A549 (cell line): Measurements from ENCODE around the gene SLC9A3.

Source experiments
- HEYL ChIP-seq: fragments of 250-450 bp; sonication (Bioruptor Pico); IDR thresholded peaks from 2 replicates; pipeline ENCODE4 v1.8.0; 2021; ENCODE audit warnings: mild to moderate bottlenecking, moderate library complexity
- JUNB ChIP-seq: fragments of >200 bp; sonication (Bioruptor Twin); formaldehyde crosslinking; IDR thresholded peaks from 2 replicates; pipeline ENCODE4 v1.6.1; 2016
- KDM1A ChIP-seq: fragments of 200-600 bp; sonication (generic); IDR thresholded peaks from 2 replicates; pipeline ENCODE4 v1.6.1; 2016; ENCODE audit warnings: low read depth, mild to moderate bottlenecking
- MAX ChIP-seq: IDR thresholded peaks from 2 replicates; pipeline ENCODE4 v1.6.1; 2012
- POLR2A ChIP-seq: IDR thresholded peaks from 2 replicates; pipeline ENCODE4 v1.6.1; 2012; ENCODE audit warnings: mild to moderate bottlenecking, low read length
- RAD21 ChIP-seq, 2 experiments: fragments of >200 bp in 1 of 2; sonication (Bioruptor Twin) in 1 of 2; formaldehyde crosslinking in 1 of 2; IDR thresholded peaks in 1 of 2; conservative IDR thresholded peaks in 1 of 2; 2 replicates in 1 of 2; 3 replicates in 1 of 2; pipeline ENCODE4 v1.6.1; 2012 to 2018; ENCODE audit warnings: inconsistent platforms in 1 of 2
- REST ChIP-seq: fragments of 200-600 bp; sonication (generic); IDR thresholded peaks from 2 replicates; pipeline ENCODE4 v1.6.1; 2016; ENCODE audit warnings: antibody characterized with exemption, mild to moderate bottlenecking, moderate library complexity
- SMC3 ChIP-seq: fragments of >200 bp; sonication (Bioruptor Twin); formaldehyde crosslinking; IDR thresholded peaks from 3 replicates; pipeline ENCODE4 v1.6.1; 2018; ENCODE audit warnings: inconsistent platforms
- TFCP2L1 ChIP-seq: fragments of 250-450 bp; sonication (Bioruptor Pico); IDR thresholded peaks from 2 replicates; pipeline ENCODE4 v1.5.0; 2021; ENCODE audit warnings: mild to moderate bottlenecking
- TF ChIP-seq, protein P1 (sequence below): fragments of >200 bp; sonication (Bioruptor Twin); formaldehyde crosslinking; IDR thresholded peaks from 3 replicates; pipeline ENCODE4 v1.5.1; 2016
- TF ChIP-seq, protein P2 (sequence below): fragments of 450-650 bp; IDR thresholded peaks from 2 replicates; pipeline ENCODE4 v1.6.1; 2014; ENCODE audit warnings: antibody characterized with exemption

GRCh38 chr5:538801-539468 is 14.7 kb upstream of the SLC9A3 start:
- TF ChIP-seq, protein P1, sequence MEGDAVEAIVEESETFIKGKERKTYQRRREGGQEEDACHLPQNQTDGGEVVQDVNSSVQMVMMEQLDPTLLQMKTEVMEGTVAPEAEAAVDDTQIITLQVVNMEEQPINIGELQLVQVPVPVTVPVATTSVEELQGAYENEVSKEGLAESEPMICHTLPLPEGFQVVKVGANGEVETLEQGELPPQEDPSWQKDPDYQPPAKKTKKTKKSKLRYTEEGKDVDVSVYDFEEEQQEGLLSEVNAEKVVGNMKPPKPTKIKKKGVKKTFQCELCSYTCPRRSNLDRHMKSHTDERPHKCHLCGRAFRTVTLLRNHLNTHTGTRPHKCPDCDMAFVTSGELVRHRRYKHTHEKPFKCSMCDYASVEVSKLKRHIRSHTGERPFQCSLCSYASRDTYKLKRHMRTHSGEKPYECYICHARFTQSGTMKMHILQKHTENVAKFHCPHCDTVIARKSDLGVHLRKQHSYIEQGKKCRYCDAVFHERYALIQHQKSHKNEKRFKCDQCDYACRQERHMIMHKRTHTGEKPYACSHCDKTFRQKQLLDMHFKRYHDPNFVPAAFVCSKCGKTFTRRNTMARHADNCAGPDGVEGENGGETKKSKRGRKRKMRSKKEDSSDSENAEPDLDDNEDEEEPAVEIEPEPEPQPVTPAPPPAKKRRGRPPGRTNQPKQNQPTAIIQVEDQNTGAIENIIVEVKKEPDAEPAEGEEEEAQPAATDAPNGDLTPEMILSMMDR = no peak
- TF ChIP-seq, protein P2, sequence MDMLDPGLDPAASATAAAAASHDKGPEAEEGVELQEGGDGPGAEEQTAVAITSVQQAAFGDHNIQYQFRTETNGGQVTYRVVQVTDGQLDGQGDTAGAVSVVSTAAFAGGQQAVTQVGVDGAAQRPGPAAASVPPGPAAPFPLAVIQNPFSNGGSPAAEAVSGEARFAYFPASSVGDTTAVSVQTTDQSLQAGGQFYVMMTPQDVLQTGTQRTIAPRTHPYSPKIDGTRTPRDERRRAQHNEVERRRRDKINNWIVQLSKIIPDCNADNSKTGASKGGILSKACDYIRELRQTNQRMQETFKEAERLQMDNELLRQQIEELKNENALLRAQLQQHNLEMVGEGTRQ = no peak
- TF ChIP-seq MAX (no peak), KDM1A (no peak), SMC3 (no peak), POLR2A (no peak), HEYL (CRISPR knock-in tag) (no peak), REST (no peak), JUNB (no peak), TFCP2L1 (CRISPR knock-in tag) (no peak), RAD21 (conservative IDR thresholded peaks at IDR 0.05 in 1 of 2, IDR thresholded peaks at IDR 0.05 in 1 of 2) (no peak)
